Esophagus (tissue), 2 donors: ENCODE data around the gene SHISAL2A. TPM values are rescaled to one million over a fixed set of nuclear protein-coding genes. Genes with fewer than 3 reads are reported as not detected.
A peak's percentile ranks its signal among the peaks of the same experiment; 100 is the strongest.

Experiments
- H3K27ac ChIP-seq, 2 donors: one replicate each; pipeline ENCODE4 v1.5.1; 2013; ENCODE audit warnings: low read depth in 2 of 2, mild to moderate bottlenecking in 2 of 2, inconsistent platforms in 1 of 2, low read length in 1 of 2, moderate library complexity in 1 of 2
- H3K27me3 ChIP-seq, 2 donors: one replicate each; pipeline ENCODE4 v1.6.1; 2013; ENCODE audit warnings: low read length in 2 of 2, control low read depth in 1 of 2, mild to moderate bottlenecking in 1 of 2; ENCODE audit not compliant: insufficient read depth in 2 of 2, control insufficient read depth in 1 of 2
- H3K36me3 ChIP-seq, 2 donors: one replicate each; pipeline ENCODE4 v1.6.1; 2013; ENCODE audit warnings: low read length in 1 of 2; ENCODE audit not compliant: control insufficient read depth in 2 of 2, insufficient read depth in 2 of 2
- H3K4me1 ChIP-seq, 2 donors: one replicate each; pipeline ENCODE4 v1.6.1; 2013; ENCODE audit warnings: low read length in 1 of 2; ENCODE audit not compliant: control insufficient read depth in 2 of 2, insufficient read depth in 2 of 2
- H3K4me3 ChIP-seq, 2 donors: one replicate each; pipeline ENCODE4 v1.5.1; 2013; ENCODE audit warnings: low read length in 2 of 2, mild to moderate bottlenecking in 2 of 2, low read depth in 1 of 2, moderate library complexity in 1 of 2
- H3K9me3 ChIP-seq, 2 donors: one replicate each; pipeline ENCODE4 v1.6.1; 2013; ENCODE audit warnings: mild to moderate bottlenecking in 2 of 2, low read depth in 1 of 2, low read length in 1 of 2, moderate library complexity in 1 of 2; ENCODE audit not compliant: control insufficient read depth in 2 of 2, insufficient read depth in 1 of 2
- WGBS, 2 donors: extraction: QIAGEN DNeasy Blood & Tissue Kit; methylation state at CpG; one replicate each; pipeline ENCODE4 v1.1.7; 2013; 5-methylcytosine and 5-hydroxymethylcytosine counted together
- polyA plus RNA-seq, 2 donors: library from polyadenylated mRNA; stranded (reverse); fragments of 200-250 nt; gene quantifications; one replicate each; pipeline ENCODE4 v1.2.3, GENCODE V29; 2013
- donor health status: healthy with polysubstance abuse.
- donor health status: Bipolar disorder and iron deficiency.

SHISAL2A gene
- polyA plus RNA-seq, 2 donors: 0.16 to 0.20 TPM

DNA sequence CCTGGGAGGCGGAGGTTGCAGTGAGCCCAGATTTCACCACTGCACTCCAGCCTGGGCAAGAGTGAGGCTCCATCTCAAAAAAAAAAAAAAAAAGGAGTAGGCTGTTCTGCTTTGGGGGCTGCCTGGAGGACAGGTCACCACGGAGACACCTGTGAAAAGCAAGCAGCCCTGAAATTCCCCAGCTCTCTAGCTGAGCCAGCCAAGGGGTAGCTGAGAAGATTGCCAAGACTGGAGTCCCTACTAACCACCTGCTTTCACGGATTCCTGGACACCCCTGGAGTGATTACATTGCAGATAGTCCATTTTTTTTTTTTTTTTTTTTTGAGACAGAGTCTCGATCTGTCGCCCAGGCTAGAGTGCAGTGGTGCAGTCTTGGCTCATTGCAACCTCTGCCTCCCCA lies 18.3 kb upstream of the SHISAL2A start:
- H3K9me3 ChIP-seq: no peaks in the 10 kb centered on the region
- WGBS, 2 donors: 95 to 97% methylated on average over 5 of the region's 5 CpGs
- no peak overlapping the region for H3K27ac ChIP-seq
- H3K4me3 ChIP-seq: no peak overlapping the region
- no peaks in the 10 kb centered on the region for H3K4me1 ChIP-seq
- H3K27me3 ChIP-seq: no peaks in the 10 kb centered on the region
- no peaks in the 10 kb centered on the region for H3K36me3 ChIP-seq

DNA sequence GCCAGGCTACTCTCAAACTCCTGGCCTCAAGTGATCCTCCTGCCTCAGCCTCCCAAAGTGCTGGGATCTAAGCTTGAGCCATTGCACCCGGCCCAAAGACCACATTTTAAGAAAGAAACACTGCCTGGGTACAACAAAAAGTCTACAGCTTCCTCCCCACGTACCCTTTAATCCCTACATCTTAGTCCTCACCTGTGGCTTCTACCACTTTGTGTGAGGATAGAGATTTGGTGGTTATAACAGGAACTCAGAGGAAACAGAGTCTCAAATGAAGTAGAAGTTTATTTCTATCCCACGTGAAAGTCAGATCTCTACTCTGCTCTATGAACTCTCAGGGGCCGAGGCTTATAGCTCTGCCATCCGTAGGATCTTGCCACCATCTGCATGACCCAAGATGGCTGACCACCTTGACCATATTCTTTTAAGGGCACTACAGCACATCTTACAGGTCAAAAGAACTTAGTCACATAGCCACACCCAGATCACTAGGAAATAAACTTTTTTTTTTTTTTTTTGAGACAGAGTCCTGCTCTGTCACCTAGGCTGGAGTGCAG lies 17.4 kb upstream of the SHISAL2A start:
- H3K4me3 ChIP-seq: no peak overlapping the region
- no peaks in the 10 kb centered on the region for H3K9me3 ChIP-seq
- H3K4me1 ChIP-seq: no peaks in the 10 kb centered on the region
- no peaks in the 10 kb centered on the region for H3K27me3 ChIP-seq
- WGBS, 2 donors: 65 to 82% methylated on average over 5 of the region's 5 CpGs
- H3K36me3 ChIP-seq: no peaks in the 10 kb centered on the region
- H3K27ac ChIP-seq: no peak overlapping the region

- no peak overlapping the region for H3K4me3 ChIP-seq
- peaks cover 0 to 3% of the 10 kb centered on the region in 2 donors for H3K9me3 ChIP-seq
- no peaks in the 10 kb centered on the region for H3K27me3 ChIP-seq
- 96 to 100% methylated on average over 2 of the region's 2 CpGs for WGBS, 2 donors
- H3K4me1 ChIP-seq: no peaks in the 10 kb centered on the region
- H3K27ac ChIP-seq: no peak overlapping the region
- H3K36me3 ChIP-seq: no peaks in the 10 kb centered on the region
These were observed 11.0 kb upstream of the SHISAL2A start for GRCh38 chr1:52621950-52622349.

- no peak overlapping the region for H3K4me3 ChIP-seq
- no peak overlapping the region for H3K27ac ChIP-seq
- no peaks in the 10 kb centered on the region for H3K27me3 ChIP-seq
- WGBS, 2 donors: 91 to 95% methylated on average over 3 of the region's 3 CpGs
- no peaks in the 10 kb centered on the region for H3K4me1 ChIP-seq
- peaks cover 0 to 3% of the 10 kb centered on the region in 2 donors for H3K9me3 ChIP-seq
- no peaks in the 10 kb centered on the region for H3K36me3 ChIP-seq
These were observed 9.2 kb upstream of the SHISAL2A start for GRCh38 chr1:52623812-52624211.

- Histone ChIP-seq H3K4me1 (no peaks in the 10 kb centered on the region), H3K4me3 (no peak overlapping the region), H3K27me3 (no peaks in the 10 kb centered on the region), H3K9me3 (no peaks in the 10 kb centered on the region), H3K36me3 (no peaks in the 10 kb centered on the region), H3K27ac (no peak overlapping the region)
- 95 to 96% methylated on average over 2 of the region's 2 CpGs for WGBS, 2 donors
These were observed 5.9 kb upstream of the SHISAL2A start for GRCh38 chr1:52627028-52627427.

DNA sequence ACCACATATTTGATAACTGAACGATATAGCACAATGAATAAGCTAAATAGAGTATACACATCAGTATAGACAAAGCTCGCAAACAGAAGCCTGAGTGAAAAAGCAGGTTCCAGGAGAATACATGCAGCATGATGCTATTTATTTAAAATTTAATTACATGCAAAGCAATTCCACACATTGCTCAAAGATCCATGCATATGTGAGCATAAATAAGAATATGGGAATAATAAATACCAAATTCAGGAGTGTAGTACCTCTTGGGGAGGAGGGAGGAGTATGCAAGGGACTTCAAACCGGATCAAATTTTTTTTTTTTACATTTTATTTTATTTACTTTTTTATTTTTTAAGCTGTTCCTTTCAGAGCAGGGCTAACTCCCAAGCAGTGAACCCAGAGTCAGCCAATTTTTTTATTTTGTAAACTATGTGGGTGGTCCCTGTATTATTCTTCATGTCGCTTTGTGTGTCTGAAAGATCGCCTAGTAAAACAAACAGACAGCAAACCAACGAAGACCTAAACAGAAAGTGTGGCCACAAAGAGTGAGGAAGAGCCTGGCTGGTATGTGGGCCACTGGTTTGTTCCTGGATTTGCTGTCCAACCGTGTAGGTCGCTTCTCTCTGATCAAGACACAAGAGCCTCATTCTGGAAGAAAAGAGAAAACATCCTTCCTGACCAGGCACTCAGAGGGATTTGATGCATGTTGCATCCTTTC lies 4.2 kb upstream of the SHISAL2A start:
- Histone ChIP-seq H3K27me3 (peaks cover 0 to 14% of the 10 kb centered on the region in 2 donors), H3K4me3 (no peak overlapping the region), H3K4me1 (peaks cover 6 to 8% of the 10 kb centered on the region in 2 donors), H3K36me3 (no peaks in the 10 kb centered on the region), H3K27ac (no peak overlapping the region), H3K9me3 (no peaks in the 10 kb centered on the region)
- 58 to 67% methylated on average over 8 of the region's 8 CpGs for WGBS, 2 donors

DNA sequence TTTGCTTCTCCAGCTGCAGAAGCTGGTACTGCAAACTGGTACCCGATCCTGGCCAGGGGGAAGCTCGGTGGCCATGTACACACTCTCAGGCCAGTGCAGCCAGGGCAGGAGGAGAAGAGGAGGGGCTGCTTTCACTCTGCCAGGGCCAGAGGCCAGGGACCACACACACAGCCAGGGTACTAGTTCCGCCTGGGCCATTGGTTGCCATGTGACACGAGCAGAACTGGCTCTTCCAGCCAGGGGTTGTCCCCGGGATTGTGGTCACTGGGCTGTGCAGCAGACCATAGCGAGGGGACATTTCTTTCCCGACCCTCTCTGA lies 3.7 kb upstream of the SHISAL2A start:
- Histone ChIP-seq H3K27ac (no peak overlapping the region), H3K4me3 (no peak overlapping the region), H3K9me3 (no peaks in the 10 kb centered on the region), H3K36me3 (no peaks in the 10 kb centered on the region), H3K27me3 (peaks cover 0 to 14% of the 10 kb centered on the region in 2 donors), H3K4me1 (peaks cover 6 to 8% of the 10 kb centered on the region in 2 donors)
- WGBS, 2 donors: 46 to 56% methylated on average over 7 of the region's 7 CpGs

DNA sequence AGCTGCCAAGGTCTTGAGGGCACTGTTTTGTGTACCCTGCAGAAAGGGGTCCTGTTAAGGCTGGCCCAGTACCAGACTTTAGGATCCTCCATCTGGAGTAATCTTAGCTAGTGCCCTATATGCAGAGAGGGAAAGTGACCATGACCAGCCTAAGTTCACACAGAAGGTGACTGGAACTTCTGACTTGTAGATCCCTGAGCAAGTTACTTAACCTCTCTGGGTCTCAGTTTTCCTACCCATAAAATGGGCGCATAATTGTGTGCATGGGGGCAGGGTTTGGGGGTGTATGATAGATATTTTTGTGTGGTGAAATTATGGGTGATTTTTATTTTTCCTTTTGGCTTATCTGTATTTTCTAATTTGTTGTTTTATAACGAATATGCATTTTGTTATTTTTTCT lies 3.3 kb upstream of the SHISAL2A start:
- Histone ChIP-seq H3K4me1 (peaks cover 6 to 8% of the 10 kb centered on the region in 2 donors), H3K9me3 (no peaks in the 10 kb centered on the region), H3K4me3 (no peak overlapping the region), H3K36me3 (no peaks in the 10 kb centered on the region), H3K27me3 (peaks cover 0 to 14% of the 10 kb centered on the region in 2 donors), H3K27ac (no peak overlapping the region)
- WGBS, 2 donors: 85 to 96% methylated on average over 2 of the region's 2 CpGs

- Histone ChIP-seq H3K27me3 (peaks cover 0 to 14% of the 10 kb centered on the region in 2 donors), H3K9me3 (no peaks in the 10 kb centered on the region)
These were observed 1.1 kb upstream of the SHISAL2A start for GRCh38 chr1:52631759-52632331.

More at GRCh38 chr1:52631759-52632331, 1.1 kb upstream of the SHISAL2A start:
- Histone ChIP-seq H3K27ac (peak overlapping the region in 1 of 2 donors; percentile 2), H3K4me1 (peaks cover 6 to 8% of the 10 kb centered on the region in 2 donors), H3K36me3 (no peaks in the 10 kb centered on the region), H3K4me3 (no peak overlapping the region)
- 82 to 90% methylated on average over 8 of the region's 8 CpGs for WGBS, 2 donors
